HepG2 (cell line): ENCODE data around the gene OSGEPL1.

ENCODE experiments used
- CEBPZ ChIP-seq: IDR thresholded peaks from 2 replicates; pipeline ENCODE4 v1.6.1; 2012; ENCODE audit warnings: low read length, improper control_type of control experiment
- POLR2A ChIP-seq, 2 experiments: IDR thresholded peaks; 2 replicates each; pipeline ENCODE4 v1.6.1; 2011; ENCODE audit warnings: low read depth in 2 of 2, low read length in 2 of 2, mild to moderate bottlenecking in 1 of 2, moderate library complexity in 1 of 2; ENCODE audit not compliant: insufficient read depth in 1 of 2
- ZNF282 ChIP-seq: fragments of 450-650 bp; IDR thresholded peaks from 2 replicates; pipeline ENCODE4 v1.6.1; 2018; ENCODE audit not compliant: partially characterized antibody
- ZNF687 ChIP-seq: sonication (generic); formaldehyde crosslinking; IDR thresholded peaks from 2 replicates; pipeline ENCODE4 v1.5.1; 2020; ENCODE audit warnings: mild to moderate bottlenecking, missing genetic modification reagents, moderate library complexity

- TF ChIP-seq POLR2A (IDR thresholded peaks at IDR 0.05; ENCODE audit: insufficient read depth in 1 of 2, low read depth in 2 of 2, low read length in 2 of 2) (no peak), ZNF687 (no peak), ZNF282 (no peak), CEBPZ (no peak)
Measured at GRCh38 chr2:189698020-189698887, 64.3 kb downstream of the OSGEPL1 start.
